Trophoblast cell (in vitro differentiated cells and primary cell): ENCODE results near the gene TRAPPC2. TPM values are rescaled to one million over a fixed set of nuclear protein-coding genes. Genes with fewer than 3 reads are reported as not detected.

Source experiments
- DNase-seq, 2 donors: peaks; one replicate each; pipeline ENCODE4 v3.0.0-alpha.2; 2016
- H2AFZ ChIP-seq: 2 replicates; pipeline ENCODE4 v1.6.1; 2013; ENCODE audit warnings: low read length, moderate library complexity, mild to moderate bottlenecking; ENCODE audit not compliant: insufficient read depth, poor library complexity
- H2AK5ac ChIP-seq: 2 replicates; pipeline ENCODE4 v1.6.1; 2013; ENCODE audit warnings: mild to moderate bottlenecking, low read length
- H2BK120ac ChIP-seq: 2 replicates; pipeline ENCODE4 v1.6.1; 2013; ENCODE audit warnings: low read length, mild to moderate bottlenecking, moderate library complexity; ENCODE audit not compliant: insufficient read depth, poor library complexity
- H2BK12ac ChIP-seq: 2 replicates; pipeline ENCODE4 v1.6.1; 2013; ENCODE audit warnings: mild to moderate bottlenecking, low read length, moderate library complexity
- H2BK5ac ChIP-seq: 2 replicates; pipeline ENCODE4 v1.6.1; 2013; ENCODE audit warnings: low read length, low read depth, moderate library complexity, mild to moderate bottlenecking; ENCODE audit not compliant: poor library complexity
- H3K14ac ChIP-seq: 2 replicates; pipeline ENCODE4 v1.6.1; 2013; ENCODE audit warnings: mild to moderate bottlenecking, low read length
- H3K18ac ChIP-seq: 2 replicates; pipeline ENCODE4 v1.6.1; 2013; ENCODE audit warnings: mild to moderate bottlenecking, low read length
- H3K23ac ChIP-seq: 2 replicates; pipeline ENCODE4 v1.6.1; 2013; ENCODE audit warnings: low read length
- H3K27ac ChIP-seq: 2 replicates; pipeline ENCODE4 v1.5.1; 2013; ENCODE audit warnings: low read depth, mild to moderate bottlenecking, inconsistent platforms, low read length, moderate library complexity
- H3K27me3 ChIP-seq: 2 replicates; pipeline ENCODE4 v1.6.1; 2013; ENCODE audit warnings: inconsistent platforms, mild to moderate bottlenecking, low read length, moderate library complexity; ENCODE audit not compliant: insufficient read depth
- H3K36me3 ChIP-seq, 2 experiments: 1 replicate in 1 of 2; 2 replicates in 1 of 2; pipeline ENCODE4 v1.6.1; 2013; ENCODE audit warnings: low read length in 2 of 2, mild to moderate bottlenecking in 2 of 2, moderate library complexity in 1 of 2; ENCODE audit not compliant: insufficient read depth in 2 of 2, control insufficient read depth in 1 of 2
- H3K4ac ChIP-seq: 2 replicates; pipeline ENCODE4 v1.6.1; 2013; ENCODE audit warnings: low read depth, mild to moderate bottlenecking, low read length, moderate library complexity
- H3K4me1 ChIP-seq, 2 experiments: 1 replicate in 1 of 2; 2 replicates in 1 of 2; pipeline ENCODE4 v1.6.1; 2013; ENCODE audit warnings: low read length in 2 of 2, mild to moderate bottlenecking in 2 of 2, moderate library complexity in 1 of 2; ENCODE audit not compliant: insufficient read depth in 2 of 2, control insufficient read depth in 1 of 2
- H3K4me2 ChIP-seq: 2 replicates; pipeline ENCODE4 v1.6.1; 2013; ENCODE audit warnings: inconsistent platforms, mild to moderate bottlenecking, low read length, moderate library complexity
- H3K4me3 ChIP-seq: 2 replicates; pipeline ENCODE4 v1.5.1; 2013; ENCODE audit warnings: mild to moderate bottlenecking, low read depth, low read length, inconsistent platforms
- H3K79me1 ChIP-seq: one replicate; pipeline ENCODE4 v1.6.1; 2013; ENCODE audit warnings: low read length
- H3K79me2 ChIP-seq: 2 replicates; pipeline ENCODE4 v1.6.1; 2013; ENCODE audit warnings: low read length, mild to moderate bottlenecking; ENCODE audit not compliant: control insufficient read depth, insufficient read depth, poor library complexity
- H3K9ac ChIP-seq: 2 replicates; pipeline ENCODE4 v1.6.1; 2013; ENCODE audit warnings: mild to moderate bottlenecking, low read length
- H3K9me3 ChIP-seq: 2 replicates; pipeline ENCODE4 v1.6.1; 2013; ENCODE audit warnings: low read depth, mild to moderate bottlenecking, control low read depth, inconsistent platforms, low read length; ENCODE audit not compliant: insufficient read depth
- H4K12ac ChIP-seq: 2 replicates; pipeline ENCODE4 v1.6.1; 2013; ENCODE audit warnings: low read depth, mild to moderate bottlenecking, low read length, moderate library complexity
- H4K8ac ChIP-seq: 2 replicates; pipeline ENCODE4 v1.6.1; 2013; ENCODE audit warnings: low read depth, mild to moderate bottlenecking, low read length, moderate library complexity
- H4K91ac ChIP-seq: one replicate; pipeline ENCODE4 v1.6.1; 2013; ENCODE audit warnings: low read depth, mild to moderate bottlenecking, low read length, moderate library complexity
- WGBS: extraction: QIAGEN DNeasy Blood & Tissue Kit; methylation state at CpG from one replicate; pipeline ENCODE4 v1.1.7; 2013; ENCODE audit warnings: missing lambda C conversion rate; ENCODE audit not compliant: insufficient read length, insufficient coverage; ENCODE audit errors: extremely low coverage; 5-methylcytosine and 5-hydroxymethylcytosine counted together
- polyA plus RNA-seq: library from polyadenylated mRNA; stranded (reverse); fragments of 200-250 nt; gene quantifications from 2 replicates; pipeline ENCODE4 v1.2.3, GENCODE V29; 2013

Gene TRAPPC2
- polyA plus RNA-seq: 8.8 and 9.2 TPM in 2 replicates

DNA sequence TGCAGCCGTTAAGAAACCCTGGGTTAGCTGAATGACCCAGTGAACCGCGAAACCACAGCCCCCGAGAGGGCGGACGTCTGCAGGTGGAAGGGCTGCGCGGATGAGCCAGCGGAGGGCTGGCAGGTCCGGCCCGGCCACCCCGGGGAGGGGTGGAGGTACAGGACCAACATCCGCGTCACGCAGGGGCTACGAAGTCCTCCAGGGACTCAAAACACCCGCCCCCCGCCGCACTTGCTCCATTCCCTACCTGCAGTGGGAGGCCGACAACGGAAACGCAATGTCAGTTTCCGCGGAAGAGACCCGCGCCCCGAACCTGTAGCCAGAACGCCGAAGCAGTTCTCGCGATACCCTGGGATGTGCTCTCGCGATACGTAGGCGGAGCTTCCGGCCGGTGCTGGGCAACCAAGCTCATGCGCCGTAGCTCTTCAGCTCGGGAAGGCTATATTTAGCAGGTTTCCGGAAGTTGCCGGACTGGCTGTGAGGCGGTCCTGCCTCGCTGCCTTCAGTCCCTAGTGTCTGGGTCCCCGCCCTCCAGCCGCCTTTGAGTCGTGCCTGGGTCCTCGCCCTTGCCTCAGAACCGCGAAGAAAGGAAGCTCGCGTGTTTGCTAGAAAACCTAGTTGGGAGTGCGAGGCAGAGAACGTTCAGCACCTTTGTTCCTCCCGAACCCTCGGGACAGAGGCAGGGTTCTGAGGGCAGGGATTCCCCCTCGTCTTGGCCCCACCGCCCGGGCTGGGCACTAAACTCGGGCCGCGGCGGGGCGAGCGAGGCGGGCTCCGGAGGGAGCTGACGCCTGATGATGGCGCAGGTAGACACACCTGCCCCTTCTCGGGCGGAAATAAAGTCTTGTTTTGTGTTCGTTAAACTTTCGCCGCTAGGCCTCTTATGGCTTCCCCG is at the start of gene TRAPPC2, which contains the start of gene OFD1:
Gene TRAPPC2, minus strand, starts transcription at position 343 of the 895 bp plus-strand sequence. CDS start 14,657 bp downstream, outside the sequence.
Gene OFD1, plus strand, starts transcription at position 471 of the 895 bp plus-strand sequence. Its CDS starts 324 bp downstream, at position 795.
- peaks cover 0 to 3% of the 10 kb centered on the region in 2 experiments for H3K36me3 ChIP-seq
- H3K9ac ChIP-seq: peak within 1 kb of the TSS; percentile 89
- H3K79me1 ChIP-seq: peaks cover 7% of the 10 kb centered on the region
- H2AK5ac ChIP-seq: no peak within 1 kb of the TSS
- no peak within 1 kb of the TSS for H2BK12ac ChIP-seq
- no peak within 1 kb of the TSS for H3K23ac ChIP-seq
- H3K27me3 ChIP-seq: no peaks in the 10 kb centered on the region
- peak within 1 kb of the TSS; percentile 87 for H2BK5ac ChIP-seq
- H3K4ac ChIP-seq: peak within 1 kb of the TSS; percentile 71
- H2BK120ac ChIP-seq: peak within 1 kb of the TSS; percentile 86
- H4K8ac ChIP-seq: peak within 1 kb of the TSS; percentile 94
- H2AFZ ChIP-seq: peak within 1 kb of the TSS; percentile 35
- H3K9me3 ChIP-seq: no peaks in the 10 kb centered on the region
- H4K91ac ChIP-seq: peak within 1 kb of the TSS; percentile 90
- H3K18ac ChIP-seq: peak within 1 kb of the TSS; percentile 94
- peak within 1 kb of the TSS; percentile 65 for H3K4me2 ChIP-seq
- H3K79me2 ChIP-seq: peaks cover 8% of the 10 kb centered on the region
- peak within 1 kb of the TSS; percentile 83 for H3K4me3 ChIP-seq
- H3K27ac ChIP-seq: peak within 1 kb of the TSS; percentile 98
- no CpG with 5 or more reads among the region's 75 CpGs for WGBS
- peaks cover 0 to 3% of the 10 kb centered on the region in 2 experiments for H3K4me1 ChIP-seq
- peak; percentile 92 to 96 for DNase-seq
- H3K14ac ChIP-seq: peak within 1 kb of the TSS; percentile 90
- H4K12ac ChIP-seq: peak within 1 kb of the TSS; percentile 87

GRCh38 chrX:13780868-13781427 is 46.5 kb upstream of the TRAPPC2 start:
- no peaks in the 10 kb centered on the region for H3K27me3 ChIP-seq
- H3K27ac ChIP-seq: peak overlapping the region; percentile 56
- H3K14ac ChIP-seq: peak overlapping the region; percentile 8
- H3K23ac ChIP-seq: no peak overlapping the region
- H3K79me1 ChIP-seq: peaks cover 9% of the 10 kb centered on the region
- no peaks in the 10 kb centered on the region for H3K9me3 ChIP-seq
- no peak overlapping the region for H3K18ac ChIP-seq
- H2BK12ac ChIP-seq: peak overlapping the region; percentile 64
- peak overlapping the region; percentile 61 for H2BK5ac ChIP-seq
- H2AK5ac ChIP-seq: no peak overlapping the region
- peak overlapping the region; percentile 16 for H3K4me2 ChIP-seq
- H4K8ac ChIP-seq: peak overlapping the region; percentile 53
- H4K12ac ChIP-seq: no peak overlapping the region
- no peaks in the 10 kb centered on the region for H3K79me2 ChIP-seq
- no CpG with 5 or more reads among the region's 7 CpGs for WGBS
- no peak overlapping the region for H3K9ac ChIP-seq
- H2AFZ ChIP-seq: no peak overlapping the region
- H3K36me3 ChIP-seq: peaks cover 3 to 5% of the 10 kb centered on the region in 2 experiments
- peak overlapping the region; percentile 72 for H2BK120ac ChIP-seq
- no peak overlapping the region for H3K4ac ChIP-seq
- peak overlapping the region; percentile 61 for H4K91ac ChIP-seq
- no peak for DNase-seq
- H3K4me3 ChIP-seq: no peak overlapping the region
- peaks cover 12 to 13% of the 10 kb centered on the region in 2 experiments for H3K4me1 ChIP-seq

- Histone ChIP-seq H3K4ac (no peak overlapping the region), H3K23ac (no peak overlapping the region), H2BK5ac (no peak overlapping the region), H4K91ac (no peak overlapping the region), H3K18ac (no peak overlapping the region), H3K27ac (no peak overlapping the region), H3K9me3 (no peaks in the 10 kb centered on the region), H3K36me3 (peaks cover 5 to 11% of the 10 kb centered on the region in 2 experiments), H3K4me3 (no peak overlapping the region), H4K8ac (no peak overlapping the region), H2AFZ (no peak overlapping the region), H3K14ac (no peak overlapping the region), H2AK5ac (no peak overlapping the region), H3K27me3 (no peaks in the 10 kb centered on the region), H3K4me2 (no peak overlapping the region), H4K12ac (no peak overlapping the region), H2BK12ac (no peak overlapping the region), H3K9ac (no peak overlapping the region), H3K79me1 (peaks cover 7% of the 10 kb centered on the region), H3K4me1 (peaks cover 9 to 10% of the 10 kb centered on the region in 2 experiments), H2BK120ac (no peak overlapping the region), H3K79me2 (no peaks in the 10 kb centered on the region)
- WGBS: no CpG with 5 or more reads among the region's 2 CpGs
- DNase-seq: no peak
These were observed 44.5 kb upstream of the TRAPPC2 start for GRCh38 chrX:13778916-13779315.

DNA sequence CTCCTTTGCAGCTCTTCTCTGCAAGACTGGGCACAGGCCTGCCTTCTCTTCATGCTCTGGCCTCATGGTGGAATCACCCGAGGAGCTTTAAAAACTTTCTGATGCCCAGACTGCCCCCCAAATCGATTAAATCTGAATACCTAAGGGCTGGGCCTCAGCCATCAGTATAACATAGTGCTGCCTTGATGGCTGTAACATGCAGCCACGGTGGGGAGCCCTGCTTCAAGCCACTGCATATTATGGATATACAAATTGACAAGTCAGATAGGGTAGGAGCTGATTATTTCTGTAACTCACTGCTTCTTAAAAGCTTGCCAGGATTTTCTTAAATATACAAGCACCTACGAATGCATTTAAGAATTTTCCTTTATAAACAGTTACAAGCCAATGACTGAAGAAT is 42.0 kb upstream of the TRAPPC2 start:
- H3K79me1 ChIP-seq: peaks cover 7% of the 10 kb centered on the region
- peaks cover 5 to 15% of the 10 kb centered on the region in 2 experiments for H3K36me3 ChIP-seq
- H3K14ac ChIP-seq: no peak overlapping the region
- no peak overlapping the region for H3K27ac ChIP-seq
- H2BK12ac ChIP-seq: no peak overlapping the region
- no peak overlapping the region for H3K18ac ChIP-seq
- H3K4ac ChIP-seq: no peak overlapping the region
- no peak overlapping the region for H4K8ac ChIP-seq
- H2AFZ ChIP-seq: no peak overlapping the region
- H3K23ac ChIP-seq: no peak overlapping the region
- peaks cover 7% of the 10 kb centered on the region in 2 experiments for H3K4me1 ChIP-seq
- no peak overlapping the region for H4K12ac ChIP-seq
- no peak overlapping the region for H3K4me3 ChIP-seq
- no CpG with 5 or more reads among the region's 4 CpGs for WGBS
- no peaks in the 10 kb centered on the region for H3K27me3 ChIP-seq
- no peak for DNase-seq
- no peak overlapping the region for H2BK5ac ChIP-seq
- no peak overlapping the region for H3K9ac ChIP-seq
- H3K9me3 ChIP-seq: no peaks in the 10 kb centered on the region
- H4K91ac ChIP-seq: no peak overlapping the region
- no peaks in the 10 kb centered on the region for H3K79me2 ChIP-seq
- no peak overlapping the region for H2AK5ac ChIP-seq
- H3K4me2 ChIP-seq: no peak overlapping the region
- no peak overlapping the region for H2BK120ac ChIP-seq
